H9 (cell line): ENCODE results near the gene BLNK. TPM values are rescaled to one million over a fixed set of nuclear protein-coding genes. Genes with fewer than 3 reads are reported as not detected.

ENCODE experiments used
- DNase-seq: peaks from one replicate; pipeline ENCODE4 v3.0.0-alpha.2; 2017
- H2AFZ ChIP-seq: one replicate; pipeline ENCODE4 v1.6.1; 2013; ENCODE audit warnings: mild to moderate bottlenecking, low read length, control low read depth, moderate library complexity
- H2AK5ac ChIP-seq: 2 replicates; pipeline ENCODE4 v1.6.1; 2013; ENCODE audit warnings: low read length, control low read depth, mixed read lengths; ENCODE audit not compliant: insufficient read length
- H2BK120ac ChIP-seq: one replicate; pipeline ENCODE4 v1.6.1; 2013; ENCODE audit warnings: low read depth, mild to moderate bottlenecking, low read length, control low read depth, inconsistent platforms; ENCODE audit not compliant: poor library complexity, severe bottlenecking
- H2BK12ac ChIP-seq: 2 replicates; pipeline ENCODE4 v1.6.1; 2013; ENCODE audit warnings: low read length, control low read depth, mixed read lengths, low read depth; ENCODE audit not compliant: insufficient read length
- H2BK15ac ChIP-seq: 2 replicates; pipeline ENCODE4 v1.6.1; 2013; ENCODE audit warnings: low read depth, low read length, control low read depth
- H2BK20ac ChIP-seq: one replicate; pipeline ENCODE4 v1.6.1; 2013; ENCODE audit warnings: low read depth, mild to moderate bottlenecking, low read length, control low read depth, inconsistent platforms; ENCODE audit not compliant: poor library complexity, severe bottlenecking
- H2BK5ac ChIP-seq: 2 replicates; pipeline ENCODE4 v1.6.1; 2013; ENCODE audit warnings: low read length, control low read depth, mixed read lengths; ENCODE audit not compliant: insufficient read length
- H3K14ac ChIP-seq: 2 replicates; pipeline ENCODE4 v1.6.1; 2013; ENCODE audit warnings: low read length, control low read depth; ENCODE audit not compliant: insufficient read depth
- H3K18ac ChIP-seq: 2 replicates; pipeline ENCODE4 v1.6.1; 2013; ENCODE audit warnings: low read depth, mild to moderate bottlenecking, mixed read lengths, low read length, control low read depth; ENCODE audit not compliant: insufficient read length
- H3K23ac ChIP-seq: 2 replicates; pipeline ENCODE4 v1.6.1; 2013; ENCODE audit warnings: low read length, control low read depth, mixed read lengths, low read depth; ENCODE audit not compliant: insufficient read length
- H3K23me2 ChIP-seq: 2 replicates; pipeline ENCODE4 v1.6.1; 2013; ENCODE audit warnings: low read depth, mild to moderate bottlenecking, mixed read lengths, low read length, control low read depth; ENCODE audit not compliant: insufficient read length, poor library complexity, severe bottlenecking
- H3K27ac ChIP-seq: 2 replicates; pipeline ENCODE4 v1.5.1; 2013; ENCODE audit warnings: low read length, control low read depth, mixed read lengths, low read depth; ENCODE audit not compliant: insufficient read length
- H3K27me3 ChIP-seq: 2 replicates; pipeline ENCODE4 v1.6.1; 2013; ENCODE audit warnings: low read length, control low read depth, inconsistent platforms; ENCODE audit not compliant: insufficient read depth
- H3K4ac ChIP-seq: 2 replicates; pipeline ENCODE4 v1.6.1; 2013; ENCODE audit warnings: low read depth, mild to moderate bottlenecking, control low read depth, inconsistent platforms, low read length, moderate library complexity
- H3K4me1 ChIP-seq: 2 replicates; pipeline ENCODE4 v1.6.1; 2013; ENCODE audit warnings: low read length, control low read depth, inconsistent platforms; ENCODE audit not compliant: insufficient read depth
- H3K4me2 ChIP-seq: 2 replicates; pipeline ENCODE4 v1.6.1; 2013; ENCODE audit warnings: low read length, control low read depth, mixed read lengths; ENCODE audit not compliant: insufficient read length, insufficient read depth
- H3K56ac ChIP-seq: 2 replicates; pipeline ENCODE4 v1.6.1; 2013; ENCODE audit warnings: low read depth, mild to moderate bottlenecking, mixed read lengths, low read length, control low read depth; ENCODE audit not compliant: insufficient read length
- H3K79me1 ChIP-seq: 2 replicates; pipeline ENCODE4 v1.6.1; 2013; ENCODE audit warnings: low read depth, mild to moderate bottlenecking, moderate library complexity, low read length, control low read depth, inconsistent platforms; ENCODE audit not compliant: insufficient read depth, poor library complexity, severe bottlenecking
- H3K79me2 ChIP-seq: 2 replicates; pipeline ENCODE4 v1.6.1; 2013; ENCODE audit warnings: low read length, control low read depth, inconsistent platforms; ENCODE audit not compliant: insufficient read depth
- H3K9ac ChIP-seq: 2 replicates; pipeline ENCODE4 v1.6.1; 2013; ENCODE audit warnings: low read length, control low read depth, mixed read lengths; ENCODE audit not compliant: insufficient read length; ENCODE audit errors: extremely low read depth
- H3K9me3 ChIP-seq: one replicate; pipeline ENCODE4 v1.6.1; 2013; ENCODE audit warnings: low read depth, low read length, inconsistent platforms; ENCODE audit not compliant: control insufficient read depth
- H3T11ph ChIP-seq: one replicate; pipeline ENCODE4 v1.6.1; 2013; ENCODE audit warnings: mild to moderate bottlenecking, low read length, control low read depth, inconsistent platforms
- H4K20me1 ChIP-seq: one replicate; pipeline ENCODE4 v1.6.1; 2013; ENCODE audit not compliant: control insufficient read depth, insufficient read length, insufficient read depth
- H4K5ac ChIP-seq: 2 replicates; pipeline ENCODE4 v1.6.1; 2013; ENCODE audit warnings: low read depth, mild to moderate bottlenecking, mixed read lengths, low read length, control low read depth; ENCODE audit not compliant: insufficient read length
- H4K8ac ChIP-seq: replicated peaks from 2 replicates; pipeline ENCODE4 v1.6.1; 2013; ENCODE audit warnings: low read length, control low read depth, mixed read lengths, low read depth; ENCODE audit not compliant: insufficient read length
- H4K91ac ChIP-seq: 2 replicates; pipeline ENCODE4 v1.6.1; 2013; ENCODE audit warnings: low read depth, mild to moderate bottlenecking, moderate library complexity, mixed read lengths, low read length, control low read depth; ENCODE audit not compliant: insufficient read length
- H3K27ac Mint-ChIP-seq, 3 experiments: 2 replicates in 2 of 3; 3 replicates in 1 of 3; pipeline ENCODE4 v1.8.0; 2020 to 2021; ENCODE audit warnings: mixed read lengths in 3 of 3, mild to moderate bottlenecking in 1 of 3, moderate library complexity in 1 of 3
- H3K27me3 Mint-ChIP-seq: 2 replicates; pipeline ENCODE4 v1.8.0; 2021; ENCODE audit warnings: low read depth, mild to moderate bottlenecking, moderate library complexity, mixed read lengths
- H3K36me3 Mint-ChIP-seq, 3 experiments: 2 replicates in 2 of 3; 3 replicates in 1 of 3; pipeline ENCODE4 v1.8.0; 2020 to 2021; ENCODE audit warnings: low read depth in 3 of 3, mixed read lengths in 3 of 3; ENCODE audit not compliant: insufficient read depth in 1 of 3
- H3K4me1 Mint-ChIP-seq, 2 experiments: 2 replicates each; pipeline ENCODE4 v1.8.0; 2020; ENCODE audit warnings: mixed read lengths in 2 of 2
- H3K4me3 Mint-ChIP-seq, 2 experiments: 2 replicates in 1 of 2; 3 replicates in 1 of 2; pipeline ENCODE4 v1.8.0; 2020 to 2021; ENCODE audit warnings: mild to moderate bottlenecking in 2 of 2, mixed read lengths in 2 of 2, moderate library complexity in 1 of 2
- H3K9me3 Mint-ChIP-seq, 2 experiments: 2 replicates in 1 of 2; 3 replicates in 1 of 2; pipeline ENCODE4 v1.8.0; 2020; ENCODE audit warnings: mild to moderate bottlenecking in 2 of 2, mixed read lengths in 2 of 2, moderate library complexity in 1 of 2
- WGBS: extraction: QIAGEN DNeasy Blood & Tissue Kit; methylation state at CpG from one replicate; pipeline ENCODE4 v1.1.7; 2013; ENCODE audit warnings: missing lambda C conversion rate, low lambda C conversion rate, mixed read lengths; ENCODE audit not compliant: insufficient read length; ENCODE audit errors: extremely low coverage; 5-methylcytosine and 5-hydroxymethylcytosine counted together
- total RNA-seq: library from RNA; stranded (reverse); gene quantifications from 2 replicates; pipeline ENCODE4 v1.2.1, GENCODE V29; 2021
- TF ChIP-seq, protein P1 (sequence below): fragments of 200-600 bp; sonication (generic); conservative IDR thresholded peaks from 3 replicates; pipeline ENCODE4 v1.8.0; 2021; ENCODE audit warnings: antibody characterized with exemption, mild to moderate bottlenecking

BLNK gene
- total RNA-seq, 1 experiment from 2014 or later: not detected

DNA sequence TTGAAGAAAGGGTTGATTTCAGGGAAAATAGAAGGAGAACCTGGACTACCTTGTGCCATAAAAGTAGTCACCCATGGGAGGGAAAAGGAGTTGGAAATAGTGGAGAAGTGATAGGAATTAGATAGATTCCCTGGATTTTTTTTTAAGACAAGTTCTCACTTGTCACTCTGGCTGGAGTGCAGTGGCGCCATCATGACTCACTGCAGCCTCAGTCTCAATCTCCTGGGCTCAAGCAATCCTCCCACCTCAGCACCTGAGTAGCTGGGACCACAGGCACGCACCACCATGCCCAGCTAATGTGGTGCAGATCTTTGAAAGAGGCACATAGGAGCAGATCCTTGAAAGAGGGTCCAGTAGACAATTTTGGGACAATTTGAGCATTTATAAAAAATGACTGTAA is 9.5 kb upstream of the BLNK start:
- TF ChIP-seq, protein P1, sequence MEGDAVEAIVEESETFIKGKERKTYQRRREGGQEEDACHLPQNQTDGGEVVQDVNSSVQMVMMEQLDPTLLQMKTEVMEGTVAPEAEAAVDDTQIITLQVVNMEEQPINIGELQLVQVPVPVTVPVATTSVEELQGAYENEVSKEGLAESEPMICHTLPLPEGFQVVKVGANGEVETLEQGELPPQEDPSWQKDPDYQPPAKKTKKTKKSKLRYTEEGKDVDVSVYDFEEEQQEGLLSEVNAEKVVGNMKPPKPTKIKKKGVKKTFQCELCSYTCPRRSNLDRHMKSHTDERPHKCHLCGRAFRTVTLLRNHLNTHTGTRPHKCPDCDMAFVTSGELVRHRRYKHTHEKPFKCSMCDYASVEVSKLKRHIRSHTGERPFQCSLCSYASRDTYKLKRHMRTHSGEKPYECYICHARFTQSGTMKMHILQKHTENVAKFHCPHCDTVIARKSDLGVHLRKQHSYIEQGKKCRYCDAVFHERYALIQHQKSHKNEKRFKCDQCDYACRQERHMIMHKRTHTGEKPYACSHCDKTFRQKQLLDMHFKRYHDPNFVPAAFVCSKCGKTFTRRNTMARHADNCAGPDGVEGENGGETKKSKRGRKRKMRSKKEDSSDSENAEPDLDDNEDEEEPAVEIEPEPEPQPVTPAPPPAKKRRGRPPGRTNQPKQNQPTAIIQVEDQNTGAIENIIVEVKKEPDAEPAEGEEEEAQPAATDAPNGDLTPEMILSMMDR: no peak
- Mint-ChIP-seq H3K4me3 (no peak overlapping the region), H3K4me1 (peaks cover 7% of the 10 kb centered on the region in 2 experiments; a peak in 3 of 4 replicates), H3K36me3 (no peaks in the 10 kb centered on the region), H3K9me3 (no peaks in the 10 kb centered on the region; a peak in 1 of 5 replicates), H3K27ac (no peak overlapping the region), H3K27me3 (no peaks in the 10 kb centered on the region)
- H2AK5ac ChIP-seq: no peak overlapping the region
- no peak overlapping the region for H2BK5ac ChIP-seq
- no peaks in the 10 kb centered on the region for H3K23me2 ChIP-seq
- no peak overlapping the region for H3K27ac ChIP-seq
- H2BK20ac ChIP-seq: no peak overlapping the region
- H3K79me1 ChIP-seq: no peaks in the 10 kb centered on the region
- H4K91ac ChIP-seq: no peak overlapping the region
- no peak overlapping the region for H4K5ac ChIP-seq
- H3K14ac ChIP-seq: no peak overlapping the region
- no peak for DNase-seq
- no peaks in the 10 kb centered on the region for H4K20me1 ChIP-seq
- no peak overlapping the region for H3K56ac ChIP-seq
- H2BK120ac ChIP-seq: no peak overlapping the region
- no peak overlapping the region for H3K4ac ChIP-seq
- H3K9ac ChIP-seq: no peak overlapping the region
- no peak overlapping the region for H2AFZ ChIP-seq
- H3K4me1 ChIP-seq: peaks cover 3% of the 10 kb centered on the region
- no CpG with 5 or more reads among the region's 2 CpGs for WGBS
- H3K79me2 ChIP-seq: no peaks in the 10 kb centered on the region
- no peak overlapping the region for H2BK15ac ChIP-seq
- no peak overlapping the region for H3T11ph ChIP-seq
- H3K4me2 ChIP-seq: no peak overlapping the region
- no peaks in the 10 kb centered on the region for H3K9me3 ChIP-seq
- H3K18ac ChIP-seq: no peak overlapping the region
- no peaks in the 10 kb centered on the region for H3K27me3 ChIP-seq
- no peak overlapping the region for H3K23ac ChIP-seq
- no peak overlapping the region for H2BK12ac ChIP-seq
- H4K8ac ChIP-seq: no peak overlapping the region
